HG03575 (cell line): ENCODE data around the gene C14orf132.
"Not testable (repeated sequence)": the region's sequence is repeated elsewhere in the genome, so short reads cannot be mapped to it uniquely, and the experiment has no call there.

Experiments
- ATAC-seq: cut with Tn5 transposase; IDR thresholded peaks from one replicate; pipeline ENCODE4 v1.9.1; 2021; ENCODE audit not compliant: unreplicated experiment, insufficient number of reproducible peaks, low FRiP score; ENCODE audit errors: extremely low read depth

Gene C14orf132

DNA sequence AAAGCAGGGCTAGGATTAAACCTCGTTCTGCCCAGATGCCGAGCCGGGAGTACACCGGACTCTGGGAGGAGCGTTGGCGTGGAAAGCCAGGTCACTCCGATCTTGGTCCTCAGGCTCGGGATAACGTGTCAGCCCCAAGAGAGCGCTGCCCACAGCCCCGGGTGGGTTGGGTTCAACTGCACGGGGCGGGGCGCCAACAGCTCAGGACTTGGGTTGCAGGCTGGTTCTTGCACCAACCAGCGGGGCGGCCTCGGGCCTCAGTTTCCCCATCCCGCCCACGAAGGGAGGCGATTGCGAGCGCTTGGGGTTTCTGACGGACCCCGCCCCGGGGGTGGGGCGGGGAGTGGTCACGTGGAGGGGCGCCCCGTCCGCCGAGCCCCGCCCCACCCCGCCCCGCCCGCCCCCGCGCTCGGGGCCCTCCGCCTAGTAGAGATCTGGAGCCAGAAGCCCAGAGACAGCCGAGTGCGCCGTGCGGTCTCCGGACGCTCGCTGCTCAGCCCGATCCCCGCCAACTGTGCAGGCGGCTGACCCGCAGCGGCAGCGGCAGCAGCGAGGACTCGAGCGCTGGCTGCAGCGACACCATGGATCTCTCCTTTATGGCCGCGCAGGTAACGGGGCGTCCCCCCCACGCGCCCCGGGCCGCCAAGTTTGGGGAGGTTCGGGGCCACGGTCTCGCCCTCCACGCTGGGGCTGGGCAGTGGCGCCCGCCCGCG, at the start of gene C14orf132:
TSS of gene C14orf132 (plus strand) at position 443 of the 713 bp plus-strand sequence. CDS start at position 582, 139 bp downstream.
- ATAC-seq: no peak

DNA sequence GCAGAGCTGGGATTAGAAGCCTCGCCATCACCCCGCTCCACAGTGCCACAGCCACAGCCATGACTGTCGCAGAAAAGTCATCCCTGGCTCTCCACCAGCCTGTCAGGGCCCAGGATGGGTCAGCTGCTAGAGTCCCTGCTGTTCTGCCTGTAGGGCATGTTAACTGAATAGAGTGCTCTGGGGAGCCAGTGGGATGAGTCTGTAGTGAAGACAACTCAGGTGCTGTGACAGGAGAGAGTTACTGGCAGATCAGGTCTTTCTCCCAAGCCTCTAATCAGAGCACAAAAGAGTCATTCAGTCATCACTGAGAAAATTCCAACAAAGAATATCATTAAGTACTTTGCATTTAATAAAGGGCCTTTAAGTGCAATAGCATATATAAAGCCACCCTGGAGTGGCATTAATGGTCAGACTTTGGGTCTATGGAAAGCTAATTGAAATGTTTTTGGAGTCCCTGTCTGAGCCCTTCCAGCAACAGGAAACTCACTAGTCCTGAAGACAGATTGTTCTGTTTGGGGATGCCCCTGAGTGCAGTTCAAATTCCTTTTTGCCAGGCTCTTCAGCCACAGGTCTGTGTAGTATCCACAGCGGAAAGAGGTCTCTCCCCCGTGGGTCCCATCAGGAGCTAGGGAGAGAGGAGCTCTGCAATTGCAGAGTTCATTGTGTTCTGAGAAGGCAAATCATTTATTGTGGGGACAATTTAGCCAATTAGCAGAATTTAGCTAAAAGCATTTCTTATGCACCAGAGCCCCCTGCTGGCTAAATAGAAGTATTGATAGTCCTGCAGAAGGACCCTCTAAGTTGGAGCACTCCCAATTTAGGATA, 45.2 kb upstream of the C14orf132 start:
- no peak for ATAC-seq

DNA sequence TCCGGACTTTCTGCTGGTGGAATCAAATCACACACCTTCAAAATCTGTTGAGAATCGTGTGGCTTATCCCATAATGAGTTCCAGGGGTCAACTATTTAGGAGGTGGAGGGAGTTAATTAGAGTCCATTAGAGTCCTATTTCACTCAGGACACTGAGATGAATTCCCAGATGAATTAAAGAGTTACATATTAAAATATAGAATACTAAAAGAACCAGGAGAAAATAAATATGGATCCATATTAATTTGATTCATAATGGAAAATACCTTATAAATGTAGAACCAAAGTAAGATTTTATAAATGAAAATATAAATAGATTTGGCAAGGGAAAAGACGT, 44.6 kb upstream of the C14orf132 start:
- no peak for ATAC-seq

DNA sequence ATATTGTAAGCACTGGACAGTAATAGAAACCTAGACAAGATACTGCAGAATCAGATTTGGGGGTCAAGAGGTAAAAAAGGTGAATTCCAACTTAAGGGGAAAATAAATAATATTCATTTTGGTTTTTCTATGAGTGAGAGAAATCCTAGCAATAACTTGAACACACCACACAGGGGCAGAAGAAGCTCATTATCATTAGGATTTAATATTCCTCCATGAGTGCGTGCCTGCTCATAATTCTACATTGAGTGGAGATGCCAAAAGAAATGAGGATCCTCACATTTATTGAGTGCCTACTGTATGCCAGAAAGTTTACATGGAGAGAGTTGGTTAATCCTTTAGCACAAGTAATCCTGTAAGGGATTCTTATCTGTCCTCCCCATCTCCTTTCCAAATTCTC, 40.5 kb upstream of the C14orf132 start:
- ATAC-seq: no peak

DNA sequence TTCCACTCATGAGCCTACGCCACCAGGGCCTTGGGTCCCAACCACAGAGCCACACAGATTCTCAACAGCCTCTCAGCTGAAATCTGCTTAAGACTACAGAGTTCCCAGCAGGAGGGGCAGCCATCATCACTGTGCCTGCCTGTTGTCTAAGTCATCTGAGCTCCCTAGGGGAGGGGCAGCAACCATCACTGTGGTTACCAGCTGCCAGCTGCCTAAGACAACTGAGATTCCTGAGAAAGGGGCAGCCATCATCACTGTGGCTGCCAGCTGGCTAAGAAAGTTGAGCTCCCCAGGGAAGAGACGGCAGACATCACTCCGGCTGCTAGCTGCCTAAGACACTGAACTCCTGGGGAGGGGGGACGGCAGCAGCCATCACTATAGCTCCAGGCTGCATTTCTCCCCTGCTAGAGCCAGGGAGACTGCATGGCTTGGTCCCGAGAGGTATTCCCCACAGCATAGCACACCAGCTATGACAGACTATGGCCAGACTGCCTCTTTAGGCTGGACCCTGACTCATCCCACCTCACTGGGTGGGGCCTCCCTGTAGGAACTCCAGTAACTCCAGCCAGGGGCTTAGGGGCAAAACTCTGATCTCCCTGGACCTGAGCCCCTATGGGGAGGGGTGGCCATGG, 37.2 kb upstream of the C14orf132 start:
- ATAC-seq: no peak

DNA sequence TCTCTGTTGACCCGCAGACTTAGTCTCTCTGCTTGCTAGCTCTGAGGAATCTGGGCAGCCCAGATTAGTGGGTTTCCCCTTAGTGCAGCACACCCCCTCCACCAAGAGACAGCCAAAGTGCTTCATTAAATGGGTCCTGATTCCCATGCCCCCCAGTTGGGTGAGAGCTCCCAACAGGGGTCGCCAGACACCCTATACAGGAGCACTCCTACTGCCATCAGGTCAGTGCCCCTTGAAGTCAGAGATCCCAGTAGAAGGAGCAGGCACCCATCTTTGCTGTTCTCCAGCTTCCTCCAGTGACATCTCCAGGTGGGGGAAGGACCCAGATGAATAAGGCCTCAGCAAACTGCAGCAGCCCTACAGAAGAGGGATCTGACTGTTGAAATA, 36.7 kb upstream of the C14orf132 start:
- no peak for ATAC-seq

DNA sequence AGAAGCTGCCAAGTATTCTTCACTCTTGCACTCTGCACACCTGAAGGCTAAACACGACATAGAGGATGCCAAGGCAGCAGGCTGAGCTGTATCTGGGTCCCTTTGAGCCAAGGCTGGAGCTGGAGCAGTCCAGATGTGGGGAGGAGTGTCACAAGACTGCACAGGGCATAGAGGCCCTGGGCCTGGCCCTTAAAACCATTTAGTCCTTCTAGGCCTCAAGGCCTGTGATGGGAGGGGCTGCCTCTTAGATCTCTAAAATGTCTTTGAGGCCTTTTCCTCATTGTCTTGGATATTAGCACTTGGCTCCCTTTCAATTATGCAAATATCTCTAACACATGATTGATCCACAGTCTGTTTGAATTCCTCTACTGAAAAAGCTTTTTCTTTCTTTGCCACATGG, 28.0 kb upstream of the C14orf132 start:
- ATAC-seq: no peak

DNA sequence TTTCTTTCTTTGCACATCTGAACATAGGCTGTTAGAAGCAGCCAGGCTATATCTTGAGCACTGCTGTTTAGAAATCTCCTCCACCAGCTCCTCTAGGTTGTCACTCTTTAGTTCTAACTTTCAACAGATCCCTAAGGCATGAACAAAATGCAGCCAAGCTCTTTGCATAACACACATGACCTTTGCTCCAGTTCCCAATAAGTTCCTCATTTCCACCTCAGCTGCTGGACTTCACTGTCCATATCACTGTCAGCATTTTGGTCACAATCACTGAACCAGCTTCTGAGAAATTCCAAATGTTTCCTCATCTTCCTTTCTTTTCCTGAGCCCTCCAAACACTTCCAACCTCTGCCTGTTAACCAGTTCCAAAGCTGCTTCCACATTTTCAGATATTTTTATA, 27.6 kb upstream of the C14orf132 start:
- no peak for ATAC-seq

DNA sequence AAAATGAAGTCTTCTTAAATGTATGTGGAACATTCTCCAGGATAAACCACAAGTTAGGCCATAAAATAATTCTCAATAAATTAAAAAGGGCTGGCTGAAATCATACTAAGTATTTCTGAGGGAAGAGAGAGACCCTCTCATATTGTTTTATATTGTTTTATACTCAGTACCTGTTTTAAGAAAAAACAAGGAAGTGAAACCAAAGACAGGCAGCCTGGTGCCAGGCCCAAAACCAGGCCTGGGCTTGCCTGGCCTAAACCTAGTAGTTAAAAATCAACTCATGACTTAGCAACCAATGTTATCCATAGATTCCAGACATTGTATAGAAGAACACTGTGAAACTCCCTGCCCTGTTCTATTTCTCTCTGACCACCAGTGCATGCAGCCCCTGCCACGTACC, 26.4 kb upstream of the C14orf132 start:
- ATAC-seq: not testable (repeated sequence)

DNA sequence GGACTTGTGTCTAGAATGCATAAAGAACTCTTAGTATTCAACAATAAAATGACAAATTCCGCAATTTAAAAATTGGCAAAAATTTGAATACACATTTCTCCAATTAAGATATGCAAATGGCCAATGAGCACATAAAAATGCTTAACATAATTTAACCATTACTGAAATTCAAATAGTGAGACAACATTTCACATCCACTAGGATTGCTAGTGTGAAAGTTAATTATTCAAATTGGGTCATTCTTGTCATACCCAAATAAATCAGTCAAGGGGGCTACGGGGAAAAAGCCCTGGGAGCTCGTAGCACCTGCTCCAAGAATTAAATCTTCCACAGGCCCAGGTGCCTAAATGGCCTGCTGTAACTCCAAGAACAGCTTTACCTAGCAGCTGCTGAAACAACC, 25.0 kb upstream of the C14orf132 start:
- ATAC-seq: no peak

DNA sequence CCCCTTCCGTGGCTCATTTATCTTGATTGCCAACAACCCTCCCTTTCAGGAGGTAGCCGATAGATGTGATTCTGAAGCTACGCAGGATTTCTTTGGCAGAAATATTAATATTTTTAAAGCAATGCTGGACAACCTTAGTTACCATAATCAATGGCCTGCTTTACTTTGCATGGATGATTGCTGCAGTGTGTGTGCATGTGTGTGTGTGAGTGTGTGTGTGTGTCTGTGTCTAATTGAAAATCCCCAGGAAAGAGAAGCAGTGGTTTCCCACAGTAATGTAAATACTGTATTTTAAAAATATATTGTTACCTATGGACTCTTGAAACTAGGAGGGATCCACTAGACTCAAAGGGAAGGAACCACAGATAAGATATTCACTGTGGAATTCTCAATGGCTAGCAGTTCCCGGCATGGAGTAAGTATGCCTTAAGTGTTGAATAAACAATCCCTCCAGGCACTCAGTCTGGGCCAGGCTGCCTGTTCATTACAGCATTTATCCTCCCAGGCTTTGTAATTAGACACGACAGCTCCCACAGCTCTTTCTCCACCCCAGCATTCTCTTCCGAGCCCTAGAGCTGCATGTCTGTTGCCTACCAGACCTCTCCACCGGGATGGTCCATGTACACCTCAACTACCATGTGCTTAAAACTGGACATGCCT, 22.5 kb upstream of the C14orf132 start:
- no peak for ATAC-seq

DNA sequence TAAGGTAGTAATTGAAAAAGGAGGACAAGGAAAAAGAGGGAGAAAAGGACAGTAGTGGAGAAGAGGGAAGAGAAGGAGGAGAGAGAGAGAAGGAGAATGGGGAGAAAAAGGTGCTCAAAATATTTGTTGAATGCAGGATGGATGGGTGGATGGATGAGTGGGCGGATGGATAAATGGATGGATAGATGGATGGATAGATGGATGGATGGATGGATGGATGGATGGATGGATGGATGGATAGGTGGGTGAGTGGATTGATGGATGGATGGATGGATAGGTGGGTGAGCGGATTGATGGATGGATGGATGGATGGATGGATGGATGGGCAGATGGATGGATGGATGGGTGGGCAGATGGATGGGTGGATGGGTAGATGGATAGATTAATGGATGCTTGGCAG, 21.3 kb upstream of the C14orf132 start:
- no peak for ATAC-seq

DNA sequence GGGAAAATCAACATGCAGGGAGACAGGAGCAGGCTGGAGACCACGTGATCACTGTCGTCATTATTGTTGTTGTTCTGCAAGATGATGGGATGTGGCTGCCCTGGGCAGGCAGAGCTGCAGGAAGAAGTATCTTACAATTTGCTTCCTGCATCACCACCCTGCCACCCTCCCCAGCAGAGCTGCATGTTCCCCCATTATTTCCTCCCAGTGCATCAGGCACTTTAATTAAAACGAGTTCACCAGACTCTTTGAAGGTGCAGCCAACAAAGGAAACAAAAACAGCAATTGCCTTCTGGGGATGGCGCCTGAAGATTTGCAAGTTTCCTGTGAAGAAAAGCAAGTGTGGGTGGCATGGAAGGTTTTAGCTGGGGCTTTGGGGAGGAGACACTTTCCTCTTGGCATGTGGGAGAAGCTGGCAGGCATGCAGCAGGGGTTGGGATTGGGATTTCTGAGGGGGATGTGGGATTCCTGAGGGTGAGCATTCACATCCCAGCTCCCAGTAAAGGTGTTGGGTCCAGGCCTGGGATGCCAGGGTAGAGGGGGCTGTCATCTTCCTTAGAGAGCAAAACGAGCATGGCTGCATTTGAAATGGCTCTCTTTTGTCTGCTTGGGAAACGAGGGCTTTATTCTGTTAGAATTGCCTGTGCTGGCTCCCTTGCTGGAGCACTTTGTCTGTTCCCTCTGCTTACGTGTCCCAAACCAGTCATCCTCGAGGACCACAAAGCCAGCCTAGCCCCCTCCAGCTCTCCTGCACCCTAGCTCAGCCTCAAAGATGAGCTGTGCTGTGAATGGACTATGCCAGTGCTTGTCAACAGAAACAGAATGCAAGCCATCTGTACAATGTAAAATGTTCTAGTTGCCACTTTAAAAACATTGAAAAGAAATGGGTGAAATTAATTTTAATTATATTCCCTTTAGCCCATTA, 11.5 kb upstream of the C14orf132 start:
- no peak for ATAC-seq

DNA sequence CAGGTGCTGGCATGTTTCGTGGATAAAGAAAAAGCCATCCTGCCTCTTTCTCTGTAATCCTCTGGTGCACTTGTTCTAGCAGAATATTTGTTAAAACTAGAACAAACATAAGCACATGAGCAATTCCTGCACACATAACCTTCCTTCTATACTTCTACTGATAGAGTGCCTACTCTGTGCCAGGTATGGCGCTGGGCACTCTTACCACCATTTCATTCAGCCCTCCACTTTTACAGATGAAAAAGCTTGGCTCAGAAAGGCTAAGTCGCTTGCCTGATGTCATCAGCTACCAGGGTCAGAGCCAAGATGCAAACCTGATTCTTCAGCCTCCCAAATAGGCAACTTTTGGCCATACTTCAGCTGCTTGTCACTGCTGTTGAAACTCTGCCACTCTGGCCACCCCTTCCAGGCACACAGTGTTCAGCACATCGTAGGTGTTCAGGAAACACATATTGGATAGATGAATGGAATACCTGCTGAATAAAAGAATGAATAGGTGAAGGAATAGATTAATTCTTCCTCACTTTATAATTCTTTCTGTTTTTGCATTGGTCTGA, 10.0 kb upstream of the C14orf132 start:
- ATAC-seq: no peak

DNA sequence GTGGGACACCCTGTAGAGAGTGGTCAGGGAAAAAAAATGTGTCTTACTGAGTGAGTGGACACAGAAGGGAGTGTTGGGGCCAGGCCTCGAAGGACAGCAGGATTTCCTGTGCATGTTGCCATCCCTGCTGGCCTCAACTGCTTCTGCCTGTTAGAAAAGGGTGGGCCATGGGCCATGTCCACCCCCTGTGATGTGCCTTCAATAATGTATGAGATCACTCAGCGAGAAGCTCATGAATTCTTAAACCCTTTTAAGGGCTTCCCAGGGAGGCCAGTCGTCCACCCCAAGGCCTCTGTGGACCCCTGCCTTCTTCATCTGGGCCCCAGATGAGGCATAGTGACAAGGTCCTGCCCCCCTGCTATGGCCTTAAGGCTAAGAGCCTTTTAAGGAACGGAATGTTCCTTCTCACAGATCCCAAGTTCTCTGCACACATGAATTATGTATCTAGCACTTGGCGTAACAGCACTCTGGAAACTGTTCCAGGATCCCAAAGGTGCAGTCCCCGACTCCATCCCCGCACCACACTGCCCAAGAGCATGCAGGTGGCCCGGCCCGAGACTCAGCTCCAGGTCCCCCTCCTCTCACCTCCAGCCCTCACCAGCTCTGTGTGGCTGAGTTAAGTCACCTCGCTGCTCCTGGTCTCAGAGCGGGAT, 8.9 kb upstream of the C14orf132 start:
- ATAC-seq: no peak

DNA sequence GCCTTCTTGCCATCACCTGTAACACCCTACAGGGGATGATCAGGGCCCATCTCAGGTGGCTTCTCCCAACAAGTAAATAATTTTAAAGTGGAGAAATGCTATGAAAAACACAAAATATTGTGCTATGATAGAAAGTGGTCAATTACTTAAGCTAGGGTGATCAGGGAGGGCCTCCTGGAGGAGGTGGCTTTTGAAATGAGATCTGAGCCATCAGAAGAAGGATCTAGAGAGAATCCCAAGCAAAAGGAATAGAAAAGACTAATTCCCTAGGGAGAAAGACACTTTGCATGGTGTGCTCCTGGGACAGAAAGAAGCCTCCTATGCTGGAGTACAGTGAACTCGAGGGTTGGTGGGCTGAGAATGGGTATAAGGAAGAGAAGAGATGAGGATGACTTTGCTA, 7.5 kb upstream of the C14orf132 start:
- no peak for ATAC-seq

DNA sequence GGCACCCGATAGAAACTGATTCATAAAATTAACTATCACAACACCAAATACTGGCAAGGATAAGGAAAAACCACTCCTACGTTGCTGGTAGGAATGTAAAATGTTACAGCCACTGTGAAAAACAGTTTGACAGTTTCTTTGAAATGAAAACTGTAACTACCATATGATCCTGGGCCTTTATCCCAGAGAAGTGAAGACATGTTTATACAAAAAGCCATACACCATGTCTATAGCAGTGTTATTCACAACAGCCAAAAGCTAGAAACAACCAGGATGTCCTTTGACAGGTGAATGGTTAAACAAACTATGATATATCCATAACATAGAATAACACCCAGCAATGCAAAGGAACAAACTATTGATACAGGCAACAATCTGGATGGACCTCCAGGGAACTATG, 3.7 kb upstream of the C14orf132 start:
- no peak for ATAC-seq
